HEK293T (cell line): ENCODE data around the gene ZNF35.

ENCODE experiments used
- ARNT ChIP-seq: fragments of 450-650 bp; IDR thresholded peaks from 2 replicates; pipeline ENCODE4 v1.6.1; 2017; ENCODE audit warnings: mild to moderate bottlenecking
- BHLHE40 ChIP-seq: fragments of 450-650 bp; IDR thresholded peaks from 2 replicates; pipeline ENCODE4 v1.6.1; 2016; ENCODE audit warnings: mild to moderate bottlenecking, moderate library complexity, borderline replicate concordance
- ELF4 ChIP-seq: fragments of 450-650 bp; IDR thresholded peaks from 2 replicates; pipeline ENCODE4 v1.6.1; 2017; ENCODE audit warnings: antibody characterized with exemption
- FOXA1 ChIP-seq: fragments of 450-650 bp; IDR thresholded peaks from 2 replicates; pipeline ENCODE4 v1.6.1; 2016; ENCODE audit warnings: mild to moderate bottlenecking
- FOXK2 ChIP-seq: fragments of 450-650 bp; IDR thresholded peaks from 2 replicates; pipeline ENCODE4 v1.6.1; 2016; ENCODE audit warnings: mild to moderate bottlenecking
- FOXM1 ChIP-seq: fragments of 450-650 bp; IDR thresholded peaks from 2 replicates; pipeline ENCODE4 v1.6.1; 2017; ENCODE audit warnings: mild to moderate bottlenecking, borderline replicate concordance
- L3MBTL2 ChIP-seq: fragments of 450-650 bp; conservative IDR thresholded peaks from 2 replicates; pipeline ENCODE4 v1.6.1; 2016; ENCODE audit warnings: mild to moderate bottlenecking
- SP1 ChIP-seq: fragments of 450-650 bp; IDR thresholded peaks from 2 replicates; pipeline ENCODE4 v1.6.1; 2017
- SUZ12 ChIP-seq: fragments of 450-650 bp; IDR thresholded peaks from 2 replicates; pipeline ENCODE4 v1.6.1; 2016; ENCODE audit warnings: mild to moderate bottlenecking
- TARDBP ChIP-seq: fragments of 450-650 bp; IDR thresholded peaks from 2 replicates; pipeline ENCODE4 v1.6.1; 2016
- ZNF384 ChIP-seq: fragments of 450-650 bp; IDR thresholded peaks from 2 replicates; pipeline ENCODE4 v1.6.1; 2016

DNA sequence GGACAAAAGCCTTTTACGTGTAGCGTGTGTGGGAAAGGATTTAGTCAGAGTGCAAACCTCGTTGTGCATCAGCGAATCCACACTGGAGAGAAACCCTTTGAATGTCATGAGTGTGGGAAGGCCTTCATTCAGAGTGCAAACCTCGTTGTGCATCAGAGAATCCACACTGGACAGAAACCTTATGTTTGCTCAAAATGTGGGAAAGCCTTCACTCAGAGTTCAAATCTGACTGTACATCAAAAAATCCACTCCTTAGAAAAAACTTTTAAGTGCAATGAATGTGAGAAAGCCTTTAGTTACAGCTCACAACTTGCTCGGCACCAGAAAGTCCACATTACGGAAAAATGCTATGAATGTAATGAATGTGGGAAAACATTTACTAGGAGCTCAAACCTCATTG, 10.5 kb downstream of the ZNF35 start:
- TF ChIP-seq FOXK2 (no peak), FOXM1 (no peak), ELF4 (no peak), SP1 (no peak), SUZ12 (no peak), ZNF384 (no peak), ARNT (no peak), L3MBTL2 (no peak), TARDBP (no peak), FOXA1 (no peak), BHLHE40 (no peak)
